Choroid plexus epithelial cell (primary cell): ENCODE data around the gene C16orf89.
A peak's percentile ranks its signal among the peaks of the same experiment; 100 is the strongest.

ENCODE experiments used
- DNase-seq: peaks from one replicate; pipeline ENCODE4 v3.0.0-alpha.2; 2010; ENCODE audit warnings: low read depth
- H3K4me3 ChIP-seq: 2 replicates; pipeline ENCODE4 v1.5.1; 2011; ENCODE audit warnings: low read depth, mild to moderate bottlenecking, control low read depth, low read length, moderate library complexity
- CTCF ChIP-seq: conservative IDR thresholded peaks from 2 replicates; pipeline ENCODE4 v1.5.1; 2011; ENCODE audit warnings: low read depth, mild to moderate bottlenecking, control low read depth, inconsistent platforms, low read length, moderate library complexity

C16orf89 gene

GRCh38 chr16:5035909-5036227 is 29.9 kb downstream of the C16orf89 start:
- no peak overlapping the region for H3K4me3 ChIP-seq
- no peak for DNase-seq
- TF ChIP-seq CTCF: no peak

GRCh38 chr16:5034167-5034523 is 31.6 kb downstream of the C16orf89 start:
- peak overlapping the region; percentile 89 for H3K4me3 ChIP-seq
- no peak for DNase-seq
- no peak for TF ChIP-seq CTCF

GRCh38 chr16:5033256-5034166 is 32.2 kb downstream of the C16orf89 start, which contains the start of gene NAGPA:
Gene NAGPA (minus strand): TSS chr16:5033935. CDS start chr16:5033914, 21 bp downstream.
- no peak for TF ChIP-seq CTCF
- DNase-seq: peak; percentile 89
- peak within 1 kb of the TSS; percentile 89 for H3K4me3 ChIP-seq

DNA sequence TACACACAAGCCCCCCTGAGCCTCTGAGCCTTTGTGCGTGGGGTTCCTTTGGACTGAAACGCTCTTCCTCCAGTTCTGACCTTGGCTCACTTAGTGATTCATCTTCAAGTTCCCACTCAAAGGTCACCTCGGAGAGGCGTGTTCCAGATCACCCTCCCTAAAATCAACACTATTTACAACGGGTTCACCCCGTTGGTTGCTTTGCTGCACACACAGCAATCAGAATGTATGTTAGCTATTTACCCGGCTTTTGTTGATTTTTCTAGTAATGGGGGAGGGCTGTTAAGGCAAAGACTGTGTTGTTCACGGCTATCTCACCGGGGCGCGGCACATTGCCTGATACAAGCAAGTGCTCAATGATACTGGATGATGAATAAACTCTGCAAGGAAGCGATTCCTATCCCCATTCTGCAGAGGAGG is 33.0 kb downstream of the C16orf89 start:
- peak; percentile 8 for DNase-seq
- no peak for TF ChIP-seq CTCF
- H3K4me3 ChIP-seq: peak overlapping the region; percentile 89

DNA sequence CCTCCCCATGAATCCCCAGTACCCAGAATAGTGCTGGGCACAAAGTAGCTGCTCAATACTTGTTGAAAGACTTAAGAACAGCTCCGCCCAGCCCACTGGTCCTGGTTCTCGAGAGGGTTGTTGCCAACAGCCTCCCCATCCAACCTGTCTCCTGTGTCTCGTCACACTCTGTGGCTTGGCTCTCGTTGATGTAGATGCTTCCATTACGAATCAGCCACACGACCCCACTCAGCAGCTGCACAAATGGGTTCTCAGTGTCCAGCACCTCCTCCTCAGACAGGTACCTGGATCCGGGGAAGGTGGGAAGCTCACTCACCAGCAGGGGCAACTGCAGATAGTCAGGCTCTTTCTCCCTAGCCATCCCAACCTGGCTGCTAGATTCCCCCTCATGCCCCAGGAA is 34.2 kb downstream of the C16orf89 start:
- no peak for DNase-seq
- TF ChIP-seq CTCF: no peak
- no peak overlapping the region for H3K4me3 ChIP-seq

- no peak for TF ChIP-seq CTCF
- no peak overlapping the region for H3K4me3 ChIP-seq
- DNase-seq: no peak
Measured at GRCh38 chr16:5030251-5030870, 35.4 kb downstream of the C16orf89 start.

DNA sequence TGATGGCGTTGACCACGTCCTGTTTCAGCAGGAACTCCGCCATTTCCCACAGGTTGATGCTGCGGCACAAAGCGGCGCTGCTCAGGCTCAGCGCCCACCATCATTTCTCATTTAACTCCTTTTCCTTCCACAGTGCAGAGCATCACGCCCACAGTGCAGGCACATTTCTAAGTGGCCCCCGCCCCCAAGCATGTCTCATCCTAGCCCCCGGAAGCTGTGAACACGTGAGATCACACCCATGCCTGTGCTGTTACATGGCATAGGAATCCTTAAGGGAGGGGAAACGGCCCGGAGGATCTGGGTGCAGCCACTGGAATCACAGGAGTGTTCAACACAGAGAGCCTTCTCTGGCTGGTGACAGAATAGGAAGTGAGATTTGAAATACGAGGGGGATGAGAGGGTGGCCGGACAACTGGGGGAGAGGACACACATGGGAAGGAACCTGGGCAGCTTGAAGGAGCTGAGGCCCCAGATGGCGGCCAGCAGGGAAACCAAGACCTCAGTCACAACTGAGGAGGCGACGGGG is 36.7 kb downstream of the C16orf89 start:
- no peak for TF ChIP-seq CTCF
- DNase-seq: no peak
- no peak overlapping the region for H3K4me3 ChIP-seq
